Esophagus squamous epithelium (tissue), 5 donors: ENCODE results near the gene DLG5. TPM values are rescaled to one million over a fixed set of nuclear protein-coding genes. Genes with fewer than 3 reads are reported as not detected.

ENCODE experiments used
- DNase-seq: peaks from one replicate; lab custom pipeline; 2025; lab: John Stamatoyannopoulos, UW
- H3K27ac ChIP-seq, 4 donors: fragments of 200-600 bp; sonication (generic); one replicate each; pipeline ENCODE4 v1.5.1; 2016 to 2019; ENCODE audit warnings: mild to moderate bottlenecking in 1 of 4
- H3K27me3 ChIP-seq, 4 donors: fragments of 200-600 bp; sonication (generic); 1 replicate in 3 of 4; 2 replicates in 1 of 4; pipeline versions ENCODE4 v1.5.1 to v1.6.0; 2017 to 2021; ENCODE audit warnings: antibody characterized with exemption in 1 of 4
- H3K36me3 ChIP-seq, 3 donors: fragments of 200-600 bp; sonication (generic); one replicate each; pipeline ENCODE4 v1.5.1; 2016 to 2019
- H3K4me1 ChIP-seq, 3 donors: fragments of 200-600 bp; sonication (generic); one replicate each; pipeline ENCODE4 v1.5.1; 2017 to 2019
- H3K4me3 ChIP-seq, 4 donors: fragments of 200-600 bp; sonication (generic); 1 replicate in 3 of 4; 2 replicates in 1 of 4; pipeline ENCODE4 v1.5.1; 2016 to 2019; ENCODE audit warnings: mild to moderate bottlenecking in 2 of 4, moderate library complexity in 1 of 4
- H3K9me3 ChIP-seq, 3 donors: fragments of 200-600 bp; sonication (generic); one replicate each; pipeline ENCODE4 v1.5.1; 2016 to 2019
- CTCF ChIP-seq, 6 experiments: fragments of 450-650 bp in 4 of 6; fragments of 200-600 bp in 2 of 6; sonication (generic) in 2 of 6; IDR thresholded peaks; one replicate each; pipeline ENCODE4 v1.5.1; 2016 to 2019; ENCODE audit warnings: antibody characterized with exemption in 6 of 6, mild to moderate bottlenecking in 4 of 6, moderate library complexity in 4 of 6
- POLR2A ChIP-seq, 4 donors: fragments of 450-650 bp; IDR thresholded peaks; one replicate each; pipeline ENCODE4 v1.6.1; 2017; ENCODE audit warnings: antibody characterized with exemption in 4 of 4, mild to moderate bottlenecking in 4 of 4, moderate library complexity in 3 of 4
- whole genome bisulfite sequencing, 2 donors: methylation state at CpG; one replicate each; pipeline ENCODE4 v1.1.5; 2018; 5-methylcytosine and 5-hydroxymethylcytosine counted together
- intact Hi-C: fragments of 100-400 bp; cut with DNase I; formaldehyde crosslinking; loops from one replicate; pipeline ENCODE4 v1.15.0; 2022
- total RNA-seq, 4 donors: library from RNA; depleted of rRNA; stranded (reverse); fragments of >200 nt; gene quantifications; one replicate each; pipeline ENCODE4 v1.1.0, GENCODE V29; 2016
- donor health status: DM: yes; HTN: yes; CAD: no.

DLG5 gene
- total RNA-seq, 4 donors from 2014 or later, result 34.1 to 50.9 (median 41.3) TPM

- intact Hi-C loops, result no loop called here
- 28 to 45% methylated on average over 4 of the region's 7 CpGs for WGBS, 2 donors
- H3K9me3 ChIP-seq, result no peaks in the 10 kb centered on the region
- no peak overlapping the region for H3K4me3 ChIP-seq
- no peak for DNase-seq
- no peaks in the 10 kb centered on the region for H3K27me3 ChIP-seq
- H3K36me3 ChIP-seq, result peaks cover 0 to 12% (median 6%) of the 10 kb centered on the region in 3 donors
- H3K27ac ChIP-seq, result peak overlapping the region; percentile 84 to 91 (median 90)
- H3K4me1 ChIP-seq, result peaks cover 42 to 83% (median 55%) of the 10 kb centered on the region in 3 donors
- no peak for TF ChIP-seq POLR2A (IDR thresholded peaks at IDR 0.05)
- TF ChIP-seq CTCF (IDR thresholded peaks at IDR 0.05), result no peak
These were observed 53.5 kb downstream of the DLG5 start for GRCh38 chr10:77872947-77873535.

GRCh38 chr10:77872151-77872946, 54.2 kb downstream of the DLG5 start:
- Histone ChIP-seq H3K27ac (peak overlapping the region; percentile 84 to 91 (median 90)), H3K4me1 (peaks cover 35 to 80% (median 48%) of the 10 kb centered on the region in 3 donors), H3K9me3 (no peaks in the 10 kb centered on the region), H3K27me3 (no peaks in the 10 kb centered on the region), H3K4me3 (no peak overlapping the region), H3K36me3 (peaks cover 0 to 19% (median 6%) of the 10 kb centered on the region in 3 donors)
- intact Hi-C loops, result no loop called here
- no peak for DNase-seq
- WGBS, 2 donors, result 50 to 51% methylated on average over 13 to 18 of the region's 18 CpGs
- TF ChIP-seq POLR2A (IDR thresholded peaks at IDR 0.05), result no peak
- no peak for TF ChIP-seq CTCF (IDR thresholded peaks at IDR 0.05)

GRCh38 chr10:77869626-77870420, 56.7 kb downstream of the DLG5 start:
- Histone ChIP-seq H3K27me3 (no peaks in the 10 kb centered on the region), H3K36me3 (peaks cover 0 to 33% (median 6%) of the 10 kb centered on the region in 3 donors), H3K9me3 (no peaks in the 10 kb centered on the region), H3K4me1 (peaks cover 35 to 92% (median 69%) of the 10 kb centered on the region in 3 donors), H3K27ac (peak overlapping the region; percentile 22 to 91 (median 80)), H3K4me3 (no peak overlapping the region)
- DNase-seq, result no peak
- TF ChIP-seq CTCF (IDR thresholded peaks at IDR 0.05) (no peak), POLR2A (IDR thresholded peaks at IDR 0.05) (no peak)
- intact Hi-C loops, result no loop called here
- 51 to 55% methylated on average over 4 of the region's 4 CpGs for WGBS, 2 donors

DNA sequence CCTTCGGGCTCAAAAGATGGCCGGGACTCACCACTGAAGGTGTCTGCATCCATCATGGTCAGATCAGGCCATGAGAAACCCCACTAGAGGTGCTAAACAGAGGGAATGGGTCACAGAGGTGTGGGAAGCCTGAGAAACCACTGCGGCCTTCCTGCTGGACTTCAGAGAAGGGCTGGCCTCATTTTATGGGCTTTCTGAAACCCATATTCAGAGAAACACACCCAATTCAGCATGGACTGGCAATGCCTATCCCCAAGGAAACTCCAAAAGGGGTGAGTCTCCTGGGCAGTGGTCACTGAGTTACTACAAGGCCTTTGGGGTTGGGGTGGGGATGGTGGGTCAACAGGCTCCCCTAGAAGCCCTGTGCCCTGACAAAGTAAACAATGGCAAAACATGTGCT, 58.0 kb downstream of the DLG5 start:
- Histone ChIP-seq H3K4me1 (peaks cover 28 to 92% (median 65%) of the 10 kb centered on the region in 3 donors), H3K4me3 (no peak overlapping the region), H3K36me3 (peaks cover 0 to 33% (median 6%) of the 10 kb centered on the region in 3 donors), H3K27ac (peak overlapping the region in 2 of 4 donors; percentile 22 to 71), H3K9me3 (no peaks in the 10 kb centered on the region), H3K27me3 (no peaks in the 10 kb centered on the region)
- no peak for DNase-seq
- intact Hi-C loops, result no loop called here
- 90 to 100% methylated on average over 3 of the region's 3 CpGs for WGBS, 2 donors
- TF ChIP-seq POLR2A (IDR thresholded peaks at IDR 0.05), result no peak
- TF ChIP-seq CTCF (IDR thresholded peaks at IDR 0.05), result no peak
